MM.1S (cell line): ENCODE data around the gene EDNRA.

ENCODE experiments used
- EZH2 ChIP-seq: fragments of 300-600 bp; sonication (generic); optimal IDR thresholded peaks from 2 replicates; pipeline ENCODE3; 2017; ENCODE audit warnings: low read depth, mild to moderate bottlenecking, antibody characterized with exemption, low read length, mixed read lengths
- EZH2phosphoT487 ChIP-seq: fragments of 300-600 bp; sonication (generic); IDR thresholded peaks from 2 replicates; pipeline ENCODE4 v1.6.1; 2018; ENCODE audit warnings: antibody characterized with exemption, low read length
- TF ChIP-seq, protein P1 (sequence below): fragments of 300-600 bp; sonication (generic); IDR thresholded peaks from 2 replicates; pipeline ENCODE4 v1.5.1; 2016; ENCODE audit warnings: antibody characterized with exemption, low read length, mixed read lengths

- TF ChIP-seq, protein P1, sequence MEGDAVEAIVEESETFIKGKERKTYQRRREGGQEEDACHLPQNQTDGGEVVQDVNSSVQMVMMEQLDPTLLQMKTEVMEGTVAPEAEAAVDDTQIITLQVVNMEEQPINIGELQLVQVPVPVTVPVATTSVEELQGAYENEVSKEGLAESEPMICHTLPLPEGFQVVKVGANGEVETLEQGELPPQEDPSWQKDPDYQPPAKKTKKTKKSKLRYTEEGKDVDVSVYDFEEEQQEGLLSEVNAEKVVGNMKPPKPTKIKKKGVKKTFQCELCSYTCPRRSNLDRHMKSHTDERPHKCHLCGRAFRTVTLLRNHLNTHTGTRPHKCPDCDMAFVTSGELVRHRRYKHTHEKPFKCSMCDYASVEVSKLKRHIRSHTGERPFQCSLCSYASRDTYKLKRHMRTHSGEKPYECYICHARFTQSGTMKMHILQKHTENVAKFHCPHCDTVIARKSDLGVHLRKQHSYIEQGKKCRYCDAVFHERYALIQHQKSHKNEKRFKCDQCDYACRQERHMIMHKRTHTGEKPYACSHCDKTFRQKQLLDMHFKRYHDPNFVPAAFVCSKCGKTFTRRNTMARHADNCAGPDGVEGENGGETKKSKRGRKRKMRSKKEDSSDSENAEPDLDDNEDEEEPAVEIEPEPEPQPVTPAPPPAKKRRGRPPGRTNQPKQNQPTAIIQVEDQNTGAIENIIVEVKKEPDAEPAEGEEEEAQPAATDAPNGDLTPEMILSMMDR: no peak
- TF ChIP-seq EZH2phosphoT487: no peak
- TF ChIP-seq EZH2: no peak
These were observed 52.4 kb downstream of the EDNRA start for GRCh38 chr4:147533331-147533730.
